A204.1 (cell line): ENCODE data around the gene ARRB1.
"Not testable (repeated sequence)": the region's sequence is repeated elsewhere in the genome, so short reads cannot be mapped to it uniquely, and the experiment has no call there.

Source experiments
- FAIRE-seq: peaks from 2 replicates; lab custom pipeline; 2012; peaks lifted over from hg19 to GRCh38; lab: Jason Lieb, UNC

ARRB1 gene

GRCh38 chr11:75342966-75343870, 8.2 kb downstream of the ARRB1 start:
- FAIRE-seq: no peak

- no peak for FAIRE-seq
Measured at GRCh38 chr11:75342231-75342918, 9.1 kb downstream of the ARRB1 start.

- no peak for FAIRE-seq
Measured at GRCh38 chr11:75341612-75342011, 9.8 kb downstream of the ARRB1 start.

GRCh38 chr11:75339685-75340409, 11.6 kb downstream of the ARRB1 start:
- no peak for FAIRE-seq

- no peak for FAIRE-seq
Measured at GRCh38 chr11:75338516-75339208, 12.8 kb downstream of the ARRB1 start.

GRCh38 chr11:75337195-75337654, 14.2 kb downstream of the ARRB1 start:
- no peak for FAIRE-seq

- FAIRE-seq: no peak
Measured at GRCh38 chr11:75334976-75335375, 16.5 kb downstream of the ARRB1 start.

- FAIRE-seq: no peak
Measured at GRCh38 chr11:75334402-75334891, 17.0 kb downstream of the ARRB1 start.

GRCh38 chr11:75333807-75334140, 17.7 kb downstream of the ARRB1 start:
- no peak for FAIRE-seq

GRCh38 chr11:75333022-75333806, 18.2 kb downstream of the ARRB1 start:
- FAIRE-seq: no peak

GRCh38 chr11:75331761-75332160, 19.7 kb downstream of the ARRB1 start:
- not testable (repeated sequence) for FAIRE-seq

- not testable (repeated sequence) for FAIRE-seq
Measured at GRCh38 chr11:75331304-75331703, 20.2 kb downstream of the ARRB1 start.

- not testable (repeated sequence) for FAIRE-seq
Measured at GRCh38 chr11:75330886-75331285, 20.6 kb downstream of the ARRB1 start.

- no peak for FAIRE-seq
Measured at GRCh38 chr11:75330291-75330690, 21.2 kb downstream of the ARRB1 start.

GRCh38 chr11:75328426-75329277, 22.8 kb downstream of the ARRB1 start:
- no peak for FAIRE-seq

- no peak for FAIRE-seq
Measured at GRCh38 chr11:75326439-75326810, 25.0 kb downstream of the ARRB1 start.

- FAIRE-seq: no peak
Measured at GRCh38 chr11:75325713-75326438, 25.6 kb downstream of the ARRB1 start.

- FAIRE-seq: no peak
Measured at GRCh38 chr11:75324740-75325139, 26.7 kb downstream of the ARRB1 start.

- no peak for FAIRE-seq
Measured at GRCh38 chr11:75324189-75324588, 27.3 kb downstream of the ARRB1 start.

GRCh38 chr11:75323609-75324008, 27.9 kb downstream of the ARRB1 start:
- FAIRE-seq: no peak
